Stimulated activated CD4-positive, alpha-beta T cell treated with anti-CD3 and anti-CD28 coated beads, Interleukin-4, amount 100 ng/mL, for 24 hours (primary cell): ENCODE data around the gene ITGB4.

Experiments used
- DNase-seq: peaks from one replicate; pipeline ENCODE4 v3.0.0-alpha.2; 2020

Gene ITGB4

DNA sequence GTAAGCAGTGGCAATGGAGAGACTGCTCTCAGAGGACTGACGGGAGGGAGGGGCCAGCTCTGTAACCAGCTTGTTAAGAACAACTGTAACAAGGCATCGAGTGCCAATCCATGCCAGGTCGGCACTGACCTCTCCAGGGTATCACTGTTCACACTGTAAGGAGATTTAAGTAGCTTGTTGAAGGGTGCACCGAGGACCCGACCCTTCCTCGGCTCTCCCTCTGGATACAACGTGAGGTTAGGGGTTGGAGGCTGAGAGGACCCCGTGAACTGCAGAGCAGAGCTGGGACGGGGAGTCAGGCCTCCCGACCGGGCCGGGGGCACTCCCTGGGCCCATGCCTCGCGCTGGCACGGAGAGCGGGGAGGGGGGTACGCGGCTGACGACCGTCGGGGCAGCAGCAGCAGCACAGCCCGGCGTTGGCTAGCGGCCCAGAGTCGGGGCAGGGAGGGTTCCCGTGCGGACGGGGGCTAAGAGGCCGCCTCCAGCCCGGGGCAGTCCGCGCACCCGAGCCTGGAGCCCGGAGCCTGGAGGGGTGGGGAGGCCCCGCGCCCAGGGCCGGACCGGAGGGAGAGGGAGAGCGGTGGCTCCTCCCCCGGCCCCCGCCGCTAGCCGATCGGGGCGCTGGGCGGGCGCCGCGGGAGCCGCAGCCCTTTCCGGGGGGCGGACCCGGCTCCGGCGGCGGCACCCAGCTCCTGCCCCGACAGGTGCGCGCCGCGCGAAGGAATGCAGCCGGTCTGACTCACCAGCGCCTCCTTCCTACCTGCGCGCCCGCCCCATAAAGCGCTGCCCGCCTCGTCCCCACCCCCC lies at the start of gene ITGB4:
ITGB4 (plus strand) TSS at position 804 of the 807 bp plus-strand sequence. CDS start 3,245 bp downstream, outside the sequence.
- DNase-seq = peak; percentile 41

DNA sequence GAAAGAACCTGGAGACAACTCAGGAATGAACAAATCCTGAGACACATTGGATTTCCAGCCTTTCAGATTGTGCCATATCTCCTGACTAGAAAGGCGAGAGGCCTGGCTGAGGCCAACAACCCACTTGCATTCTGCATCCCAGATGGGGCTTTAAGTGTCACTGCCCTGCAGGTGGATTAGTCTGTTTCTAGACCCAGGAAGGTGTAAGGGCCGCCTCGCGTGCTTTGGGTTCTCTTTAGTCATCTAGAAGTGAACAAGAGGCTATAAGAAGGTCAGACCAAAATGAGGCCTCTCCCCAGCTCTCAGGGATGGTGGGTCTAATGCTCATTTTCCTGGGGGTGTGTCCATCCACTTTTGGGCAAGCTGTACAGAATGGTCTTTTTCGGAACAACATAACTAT lies 49.2 kb upstream of the ITGB4 start:
- no peak for DNase-seq

DNA sequence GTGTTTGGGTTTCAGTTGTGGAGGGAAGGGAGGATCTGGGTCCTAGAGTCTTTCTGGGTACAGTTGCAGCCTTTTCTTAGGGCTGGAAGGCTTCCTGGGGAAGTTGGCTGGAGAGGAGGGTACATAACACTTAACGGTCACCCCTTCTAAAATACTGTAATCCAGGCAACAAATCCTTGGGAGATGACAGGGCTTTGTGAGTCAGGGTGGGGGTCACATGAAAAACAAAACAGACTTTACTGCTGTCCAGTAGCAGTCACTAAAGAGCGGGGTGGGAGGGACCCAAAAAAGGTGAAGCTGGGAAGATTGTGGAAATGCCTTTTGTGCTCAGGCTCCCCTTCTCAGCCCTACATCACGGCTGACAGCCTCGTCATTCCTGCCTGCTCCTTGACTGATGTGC lies 47.8 kb upstream of the ITGB4 start:
- no peak for DNase-seq

- no peak for DNase-seq
Measured at GRCh38 chr17:75676461-75676860, 44.8 kb upstream of the ITGB4 start.

DNA sequence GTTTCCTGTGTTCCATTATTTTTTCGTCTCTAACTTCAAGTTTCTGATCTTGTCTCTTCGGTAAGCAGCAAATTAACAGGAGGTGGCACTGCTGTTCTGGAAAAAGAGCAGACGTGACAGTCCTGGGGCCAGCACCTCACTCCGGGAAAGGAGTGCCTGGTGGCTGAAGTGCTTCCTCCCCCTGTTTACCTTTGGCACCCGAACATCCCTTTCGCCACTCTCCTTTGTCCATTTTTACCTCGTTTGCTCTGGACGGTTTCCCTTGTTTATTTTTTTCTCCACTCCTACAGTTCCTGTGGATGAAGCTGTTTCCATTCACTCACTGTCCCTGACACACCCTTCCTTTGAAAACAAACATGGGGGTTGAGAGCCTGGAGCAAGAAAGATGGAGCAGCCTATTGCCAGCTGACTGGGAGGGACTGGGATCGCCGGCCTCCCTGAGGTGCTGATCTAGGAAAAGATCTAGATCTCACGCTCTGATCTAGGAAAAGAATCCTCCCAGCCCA lies 41.5 kb upstream of the ITGB4 start:
- no peak for DNase-seq

- no peak for DNase-seq
Measured at GRCh38 chr17:75680431-75680830, 40.8 kb upstream of the ITGB4 start.

- no peak for DNase-seq
Measured at GRCh38 chr17:75681289-75681688, 40.0 kb upstream of the ITGB4 start.

DNA sequence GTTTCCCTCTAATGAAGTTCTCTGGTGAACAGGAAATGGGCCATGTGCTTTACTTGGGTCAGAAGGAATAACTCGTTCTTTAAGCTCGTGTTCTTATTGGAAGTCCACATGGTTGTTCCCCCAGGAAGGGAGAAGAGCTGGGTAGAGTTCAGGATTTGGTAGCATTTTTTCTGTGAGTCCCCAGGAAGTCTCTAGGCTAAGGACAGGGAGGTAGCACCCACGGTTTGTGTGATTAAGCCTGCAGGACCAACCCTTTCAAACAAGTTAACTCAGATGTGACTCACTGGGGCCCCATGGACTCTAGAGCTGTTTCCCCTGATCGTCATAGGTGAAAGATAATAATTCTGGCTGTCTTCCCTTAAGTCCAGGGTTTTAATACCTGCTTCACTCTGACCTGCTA lies 37.7 kb upstream of the ITGB4 start:
- no peak for DNase-seq

- DNase-seq = no peak
Measured at GRCh38 chr17:75684249-75684648, 37.0 kb upstream of the ITGB4 start.

DNA sequence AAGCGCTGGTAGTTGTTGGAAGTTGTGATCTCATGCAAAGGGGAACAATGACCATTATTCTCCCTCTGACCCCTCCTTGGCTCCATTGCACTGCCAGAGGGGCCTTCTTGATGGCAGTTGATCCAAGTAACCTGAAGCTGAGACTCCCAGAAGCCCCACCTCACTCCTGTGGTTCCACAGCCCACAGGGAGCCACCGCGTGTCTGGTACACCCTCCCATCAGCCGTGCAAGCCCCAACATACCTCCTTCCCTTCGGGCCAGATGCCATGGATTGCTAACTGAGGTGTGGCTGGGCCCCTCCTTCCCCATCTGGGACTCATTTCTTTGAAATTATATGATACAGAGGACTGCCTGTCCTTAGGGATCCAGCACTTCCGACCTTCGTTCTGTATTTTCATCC lies 36.3 kb upstream of the ITGB4 start:
- DNase-seq = no peak

GRCh38 chr17:75685499-75685898 lies 35.8 kb upstream of the ITGB4 start:
- no peak for DNase-seq

GRCh38 chr17:75688209-75688825 lies 32.9 kb upstream of the ITGB4 start:
- no peak for DNase-seq

DNA sequence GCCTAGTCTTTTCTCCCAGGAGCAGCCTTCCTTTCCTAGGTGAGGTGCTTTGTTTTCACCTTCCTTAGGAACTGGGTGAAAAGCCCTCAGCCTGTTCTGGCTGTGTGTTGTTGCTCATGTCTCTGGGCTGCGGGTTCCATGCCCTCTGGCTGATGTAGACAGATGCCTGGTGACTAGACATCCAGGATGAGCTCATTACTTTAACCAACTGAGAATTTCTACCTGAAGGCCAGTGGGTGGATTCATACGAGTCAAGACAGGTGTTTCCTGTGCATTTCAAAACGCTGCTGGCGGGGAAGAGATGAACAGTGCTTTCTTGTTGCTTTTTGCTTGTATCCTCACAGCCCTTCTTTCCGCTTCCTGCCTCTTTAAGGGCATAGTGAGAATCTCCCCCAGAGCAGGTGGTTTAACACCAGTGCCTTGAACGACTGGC lies 31.8 kb upstream of the ITGB4 start:
- peak; percentile 22 for DNase-seq

DNA sequence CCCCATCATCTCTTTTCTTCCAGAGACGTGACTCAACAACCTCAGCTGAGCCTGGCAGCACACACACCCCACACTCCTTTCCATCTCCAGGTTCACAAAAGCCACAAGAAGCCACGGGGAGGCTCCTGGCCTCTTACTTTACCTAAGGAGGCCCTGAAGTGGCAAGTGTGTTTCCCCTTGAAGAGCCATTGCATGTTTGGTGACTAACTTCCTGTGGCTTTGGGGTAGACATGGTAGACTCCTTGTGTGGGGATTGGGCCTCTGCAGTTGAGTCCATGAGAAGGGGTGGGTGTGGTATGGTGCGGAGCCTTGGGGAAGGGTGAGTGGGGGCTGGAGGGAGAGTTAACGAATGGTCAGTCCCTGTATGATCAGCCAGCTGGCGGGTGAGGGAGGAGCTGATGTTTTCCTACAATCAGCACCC lies 29.9 kb upstream of the ITGB4 start:
- DNase-seq = peak; percentile 14

DNA sequence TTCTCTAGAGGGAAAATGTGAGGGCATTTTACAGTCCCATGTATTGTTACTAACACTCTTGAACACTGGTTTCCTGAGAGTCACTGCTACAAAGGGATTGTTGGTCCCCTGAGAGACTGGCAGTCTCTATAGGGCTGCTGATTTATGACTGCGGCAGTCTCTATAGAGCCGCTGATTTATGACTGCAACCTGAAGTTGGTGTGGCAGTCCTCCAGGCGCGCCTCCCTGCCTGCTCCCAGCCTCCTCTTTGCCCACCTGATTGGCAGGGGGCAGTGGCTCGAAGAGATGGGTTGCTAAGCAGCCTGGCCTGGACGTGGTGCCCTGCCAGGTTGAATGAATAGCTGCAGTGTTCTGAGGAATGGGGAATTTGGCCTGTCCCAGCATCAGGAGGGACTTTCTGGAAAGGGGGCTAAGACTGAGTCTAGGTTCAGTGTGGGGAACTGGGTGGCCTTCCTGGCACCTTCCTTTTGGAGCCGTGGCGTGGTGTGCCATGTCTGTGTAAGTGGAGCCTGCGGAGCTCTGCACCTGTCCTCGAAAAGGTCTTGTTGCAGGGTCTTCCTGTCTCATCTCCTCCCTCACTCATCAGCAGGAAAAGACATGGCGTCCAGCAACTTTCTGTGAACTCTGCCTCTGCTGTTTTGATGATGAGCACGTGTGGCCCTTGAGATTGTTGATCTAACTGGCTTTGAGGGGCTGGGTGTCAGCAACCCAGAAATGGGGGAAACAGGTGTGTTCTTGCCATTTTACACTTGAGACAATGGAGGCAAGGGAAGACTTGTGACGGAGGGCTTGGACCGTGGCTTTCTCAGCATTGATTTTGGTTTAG lies 29.2 kb upstream of the ITGB4 start:
- no peak for DNase-seq

GRCh38 chr17:75692976-75693375 lies 28.3 kb upstream of the ITGB4 start:
- no peak for DNase-seq

GRCh38 chr17:75693500-75694481 lies 27.5 kb upstream of the ITGB4 start:
- no peak for DNase-seq

GRCh38 chr17:75694536-75694935 lies 26.7 kb upstream of the ITGB4 start:
- DNase-seq = no peak

DNA sequence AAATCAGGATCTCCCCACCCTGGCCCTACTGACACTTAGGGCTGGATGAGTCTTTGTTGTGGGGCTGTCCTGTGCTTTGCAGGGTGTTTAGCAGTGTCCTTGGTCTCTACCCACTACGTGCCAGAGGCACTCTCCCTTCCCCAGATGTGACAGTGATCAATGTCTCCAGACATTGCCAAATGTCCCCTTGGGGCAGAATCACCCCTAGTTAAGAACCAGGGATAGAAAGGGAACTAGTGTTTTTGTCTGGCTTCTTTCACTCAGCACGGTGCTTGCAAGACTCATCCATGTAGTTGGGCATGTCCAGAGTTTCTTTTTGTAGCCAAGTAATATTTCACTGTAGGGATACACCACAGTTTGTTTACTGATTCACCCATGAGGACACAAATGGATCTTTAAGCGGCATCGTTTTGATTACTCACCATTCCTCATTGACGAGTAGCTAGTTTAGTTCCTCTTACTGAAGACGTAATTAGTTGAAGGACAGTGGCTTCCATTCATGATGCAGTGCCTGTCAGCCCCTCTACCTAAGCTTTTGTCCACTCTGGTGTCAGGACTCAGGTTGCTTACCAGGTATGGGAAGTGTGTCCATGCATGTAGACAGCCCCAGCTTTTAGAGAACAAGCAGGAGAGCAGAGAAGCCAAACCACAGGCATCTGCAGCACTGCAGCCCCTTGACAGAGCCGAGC lies 26.0 kb upstream of the ITGB4 start:
- no peak for DNase-seq

GRCh38 chr17:75695830-75696271 lies 25.4 kb upstream of the ITGB4 start:
- no peak for DNase-seq

DNA sequence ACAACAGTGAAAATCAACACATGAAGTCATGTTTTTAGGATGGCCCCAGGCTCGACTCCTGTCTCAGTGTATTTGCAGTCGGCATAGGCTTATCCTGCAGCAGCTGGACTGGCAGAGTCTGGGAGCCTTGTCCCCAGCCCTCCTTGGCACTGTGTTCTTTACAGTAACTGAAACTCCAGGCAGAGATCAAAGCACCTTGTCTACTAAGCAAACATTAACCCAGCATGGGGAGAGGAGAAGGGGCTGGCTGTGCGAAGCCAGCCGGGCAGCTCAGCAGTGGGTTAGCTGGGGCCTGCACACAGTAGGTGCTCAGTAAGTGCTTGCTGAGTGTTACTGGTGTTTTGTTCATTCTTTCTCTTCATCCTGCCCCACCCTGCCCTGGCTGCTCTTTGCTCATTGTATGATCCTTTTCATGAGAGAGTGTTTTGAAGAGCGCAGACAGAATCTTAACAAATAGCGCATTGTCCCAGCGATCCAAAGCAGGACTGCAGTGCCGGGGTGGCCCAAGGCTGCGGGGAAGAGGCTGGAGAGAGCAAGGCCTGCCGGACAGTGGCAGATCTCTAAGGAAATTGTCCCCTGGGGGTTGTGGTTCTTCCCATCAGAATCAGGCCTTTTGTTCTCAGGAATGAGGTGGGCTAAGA lies 23.5 kb upstream of the ITGB4 start:
- no peak for DNase-seq
